Measurements from ENCODE around the gene PDIA6.
"Not testable (repeated sequence)": the region's sequence is repeated elsewhere in the genome, so short reads cannot be mapped to it uniquely, and the experiment has no call there.

The PDIA6 gene

DNA sequence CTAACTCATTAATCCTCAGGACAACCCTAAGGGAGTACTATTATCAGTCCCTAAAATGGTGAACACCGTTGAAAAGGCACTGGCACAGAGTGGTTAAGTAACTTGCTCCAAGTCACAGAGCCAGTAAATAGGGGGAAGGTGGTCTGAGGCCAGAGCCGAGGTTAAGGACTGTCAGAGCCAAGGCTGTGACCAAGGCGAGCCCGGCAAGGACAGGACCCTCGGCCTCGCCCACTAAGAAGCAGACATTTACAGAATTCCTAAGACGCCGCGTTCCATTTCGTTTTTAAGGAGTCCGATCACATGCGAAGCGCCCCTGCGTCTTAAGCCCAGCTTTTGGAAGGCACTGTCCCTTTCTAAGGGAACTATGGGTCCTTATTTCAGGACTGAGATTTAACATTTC is 1.1 kb downstream of the PDIA6 start:
- DNase-seq (ENCODE audit: low read depth) = no peak
- TF ChIP-seq, protein P1, sequence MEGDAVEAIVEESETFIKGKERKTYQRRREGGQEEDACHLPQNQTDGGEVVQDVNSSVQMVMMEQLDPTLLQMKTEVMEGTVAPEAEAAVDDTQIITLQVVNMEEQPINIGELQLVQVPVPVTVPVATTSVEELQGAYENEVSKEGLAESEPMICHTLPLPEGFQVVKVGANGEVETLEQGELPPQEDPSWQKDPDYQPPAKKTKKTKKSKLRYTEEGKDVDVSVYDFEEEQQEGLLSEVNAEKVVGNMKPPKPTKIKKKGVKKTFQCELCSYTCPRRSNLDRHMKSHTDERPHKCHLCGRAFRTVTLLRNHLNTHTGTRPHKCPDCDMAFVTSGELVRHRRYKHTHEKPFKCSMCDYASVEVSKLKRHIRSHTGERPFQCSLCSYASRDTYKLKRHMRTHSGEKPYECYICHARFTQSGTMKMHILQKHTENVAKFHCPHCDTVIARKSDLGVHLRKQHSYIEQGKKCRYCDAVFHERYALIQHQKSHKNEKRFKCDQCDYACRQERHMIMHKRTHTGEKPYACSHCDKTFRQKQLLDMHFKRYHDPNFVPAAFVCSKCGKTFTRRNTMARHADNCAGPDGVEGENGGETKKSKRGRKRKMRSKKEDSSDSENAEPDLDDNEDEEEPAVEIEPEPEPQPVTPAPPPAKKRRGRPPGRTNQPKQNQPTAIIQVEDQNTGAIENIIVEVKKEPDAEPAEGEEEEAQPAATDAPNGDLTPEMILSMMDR (IDR thresholded peaks at IDR 0.05; ENCODE audit: low read depth, low read length, missing control alignments) = no peak
- H3K4me3 ChIP-seq (ENCODE audit: low read depth, low read length) = peak overlapping the region; percentile 69
- in situ Hi-C loops (cut with HindIII; ENCODE audit: low sequenced_read_pairs) = no loop called here

DNA sequence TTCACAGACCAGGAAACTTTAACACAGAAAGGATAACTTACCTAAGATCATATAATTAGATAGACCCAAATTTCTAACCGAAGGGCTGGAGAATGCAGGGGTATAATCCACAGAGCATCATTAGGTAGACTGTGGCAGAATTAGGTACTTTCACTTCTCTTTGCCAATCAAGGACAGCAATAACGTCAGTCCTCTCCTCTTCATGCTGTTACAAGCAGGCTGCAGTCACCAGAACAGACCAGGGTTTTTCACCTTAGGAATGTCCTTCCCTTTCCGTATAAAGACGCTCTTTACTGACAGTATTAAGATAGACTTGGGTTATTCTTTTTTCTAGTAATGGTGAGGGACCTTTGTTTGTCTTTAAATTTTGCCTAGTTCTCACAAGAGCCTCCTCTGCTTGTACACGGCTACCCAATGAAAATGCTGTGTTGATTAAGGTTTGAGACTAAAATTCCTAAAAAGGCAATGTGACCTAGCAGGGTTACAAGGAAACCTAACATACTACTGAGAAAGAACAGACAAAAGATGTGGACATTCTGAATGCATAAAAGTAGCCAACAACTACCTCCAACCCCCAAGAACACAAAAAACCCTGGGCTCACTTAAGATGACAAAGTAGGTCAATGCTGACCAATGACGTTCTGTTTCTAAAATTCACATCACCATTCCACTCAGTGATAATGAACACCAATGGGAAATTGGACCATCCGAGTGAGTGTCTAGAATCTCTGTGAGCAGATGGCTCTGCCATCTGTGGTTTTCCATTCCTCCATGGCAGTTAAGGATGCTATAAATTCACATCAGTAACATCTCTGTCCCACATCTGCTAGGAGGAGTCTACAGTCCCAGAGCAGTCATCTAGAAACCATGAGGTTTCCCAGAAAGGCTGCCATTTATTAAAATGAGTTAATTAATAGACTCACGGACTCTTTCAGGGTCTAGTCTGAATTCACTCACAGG is 2.1 kb downstream of the PDIA6 start:
- peak overlapping the region; percentile 69 for H3K4me3 ChIP-seq (ENCODE audit: low read depth, low read length)

DNA sequence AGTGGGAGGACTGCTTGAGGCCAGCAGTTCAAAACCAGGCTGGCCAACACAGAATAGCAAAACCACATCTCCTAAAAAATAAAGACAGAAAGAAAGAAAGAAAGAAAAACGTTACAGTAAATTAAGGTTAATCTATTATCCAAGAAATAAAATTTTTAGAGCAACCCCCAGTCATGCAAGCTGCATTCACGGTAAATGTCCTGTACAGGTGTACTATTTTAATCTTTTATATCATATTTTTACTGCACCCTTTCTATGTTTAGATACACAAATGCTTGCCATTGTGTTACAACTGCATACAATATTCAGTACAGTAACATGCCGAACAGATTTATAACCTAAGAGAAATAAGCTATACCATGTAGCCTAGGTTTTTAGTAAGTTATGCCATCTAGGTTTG is 6.0 kb downstream of the PDIA6 start:
- DNase-seq (ENCODE audit: low read depth) = no peak
- no peak overlapping the region for H3K4me3 ChIP-seq (ENCODE audit: low read depth, low read length)
- TF ChIP-seq, protein P1 (IDR thresholded peaks at IDR 0.05; ENCODE audit: low read depth, low read length, missing control alignments) = no peak
- in situ Hi-C loops (cut with HindIII; ENCODE audit: low sequenced_read_pairs) = no loop called here

More for the DNA sequence above, 2.1 kb downstream of the PDIA6 start:
- TF ChIP-seq, protein P1 (IDR thresholded peaks at IDR 0.05; ENCODE audit: low read depth, low read length, missing control alignments) = no peak
- in situ Hi-C loops (cut with HindIII; ENCODE audit: low sequenced_read_pairs) = no loop called here
- no peak for DNase-seq (ENCODE audit: low read depth)

DNA sequence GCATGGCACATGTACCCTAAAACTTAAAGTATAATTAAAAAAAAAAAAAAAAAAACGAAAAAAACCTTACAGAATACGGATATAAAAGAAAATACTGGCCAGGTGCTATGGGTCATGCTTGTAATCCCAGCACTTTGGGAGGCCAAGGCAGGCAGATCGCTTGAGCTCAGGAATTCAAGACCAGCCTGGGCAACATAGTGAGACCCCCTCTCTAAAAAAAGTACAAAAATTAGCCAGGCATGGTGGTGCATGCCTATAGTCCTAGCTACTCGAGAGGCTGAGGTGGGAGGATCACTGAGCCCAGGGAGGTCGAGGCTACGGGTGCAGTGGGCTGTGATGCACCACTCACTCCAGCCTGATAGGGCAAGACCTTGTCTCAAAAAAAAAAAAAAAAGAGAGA is 6.6 kb downstream of the PDIA6 start:
- DNase-seq (ENCODE audit: low read depth); in situ Hi-C loops (cut with HindIII; ENCODE audit: low sequenced_read_pairs); H3K4me3 ChIP-seq (ENCODE audit: low read depth, low read length): not testable (repeated sequence)

DNA sequence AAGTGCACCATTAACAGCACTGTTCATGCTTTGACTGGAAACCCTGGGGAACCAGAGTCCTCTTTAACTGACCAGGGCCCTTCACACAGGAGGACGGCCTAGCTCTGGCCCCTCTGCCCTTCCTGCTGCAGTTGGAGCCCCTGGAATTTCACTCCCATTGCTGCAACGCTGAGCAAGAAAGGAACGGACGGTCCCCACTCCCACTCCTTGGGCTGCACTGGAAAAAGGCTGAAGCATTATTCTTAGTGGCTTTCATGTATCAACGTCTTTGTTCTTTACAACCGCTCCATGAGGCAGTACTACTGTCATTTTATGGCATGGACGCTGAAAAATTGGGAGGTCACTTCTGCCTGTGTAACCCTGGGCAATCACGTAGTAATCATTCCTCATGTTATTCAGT is 9.9 kb downstream of the PDIA6 start:
- DNase-seq (ENCODE audit: low read depth) = no peak
- no peak overlapping the region for H3K4me3 ChIP-seq (ENCODE audit: low read depth, low read length)
- TF ChIP-seq, protein P1 (IDR thresholded peaks at IDR 0.05; ENCODE audit: low read depth, low read length, missing control alignments) = no peak
- in situ Hi-C loops (cut with HindIII; ENCODE audit: low sequenced_read_pairs) = no loop called here

DNA sequence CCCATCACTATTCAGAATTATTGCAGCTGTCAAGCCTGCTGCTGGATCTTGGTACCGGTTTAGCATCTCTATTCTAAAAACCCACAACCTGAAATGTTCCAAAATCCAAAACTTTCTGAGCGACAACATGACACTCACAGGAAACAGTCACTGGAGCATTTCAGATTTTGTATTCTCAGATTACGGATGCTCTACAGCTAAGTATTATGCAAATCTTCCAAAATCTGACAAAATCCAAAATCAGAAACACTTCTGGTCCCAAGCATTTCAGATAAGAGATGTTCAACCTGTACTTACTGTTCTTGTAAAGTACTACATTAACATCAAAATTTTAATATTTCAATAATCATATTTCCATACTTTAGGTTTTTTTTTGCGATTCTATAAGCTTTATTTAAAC is 12.4 kb downstream of the PDIA6 start:
- TF ChIP-seq, protein P1 (IDR thresholded peaks at IDR 0.05; ENCODE audit: low read depth, low read length, missing control alignments) = no peak
- no peak for DNase-seq (ENCODE audit: low read depth)
- in situ Hi-C loops (cut with HindIII; ENCODE audit: low sequenced_read_pairs) = no loop called here
- no peak overlapping the region for H3K4me3 ChIP-seq (ENCODE audit: low read depth, low read length)

DNA sequence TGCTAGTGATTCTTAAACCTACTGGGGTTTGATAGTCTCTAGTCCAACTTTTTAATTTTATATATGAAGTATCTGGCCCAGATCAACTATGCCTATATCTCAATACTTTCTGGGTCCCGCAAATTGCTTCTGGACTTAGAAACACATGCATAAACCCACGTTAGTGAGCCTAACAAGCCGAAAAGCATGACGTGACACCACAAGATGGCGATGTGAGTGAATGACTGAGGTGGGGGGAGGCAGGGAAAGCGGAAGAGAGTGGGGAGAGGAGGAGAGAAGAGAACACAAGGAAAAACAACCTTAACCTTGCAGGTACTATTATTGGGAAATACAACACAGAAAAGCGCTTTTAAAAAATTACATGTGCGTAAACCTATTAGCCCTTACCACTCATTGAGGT is 13.8 kb downstream of the PDIA6 start:
- TF ChIP-seq, protein P1 (IDR thresholded peaks at IDR 0.05; ENCODE audit: low read depth, low read length, missing control alignments) = no peak
- no peak for DNase-seq (ENCODE audit: low read depth)
- no peak overlapping the region for H3K4me3 ChIP-seq (ENCODE audit: low read depth, low read length)
- in situ Hi-C loops (cut with HindIII; ENCODE audit: low sequenced_read_pairs) = no loop called here
